ENCODE measurements around the gene CCNY.

CCNY gene

DNA sequence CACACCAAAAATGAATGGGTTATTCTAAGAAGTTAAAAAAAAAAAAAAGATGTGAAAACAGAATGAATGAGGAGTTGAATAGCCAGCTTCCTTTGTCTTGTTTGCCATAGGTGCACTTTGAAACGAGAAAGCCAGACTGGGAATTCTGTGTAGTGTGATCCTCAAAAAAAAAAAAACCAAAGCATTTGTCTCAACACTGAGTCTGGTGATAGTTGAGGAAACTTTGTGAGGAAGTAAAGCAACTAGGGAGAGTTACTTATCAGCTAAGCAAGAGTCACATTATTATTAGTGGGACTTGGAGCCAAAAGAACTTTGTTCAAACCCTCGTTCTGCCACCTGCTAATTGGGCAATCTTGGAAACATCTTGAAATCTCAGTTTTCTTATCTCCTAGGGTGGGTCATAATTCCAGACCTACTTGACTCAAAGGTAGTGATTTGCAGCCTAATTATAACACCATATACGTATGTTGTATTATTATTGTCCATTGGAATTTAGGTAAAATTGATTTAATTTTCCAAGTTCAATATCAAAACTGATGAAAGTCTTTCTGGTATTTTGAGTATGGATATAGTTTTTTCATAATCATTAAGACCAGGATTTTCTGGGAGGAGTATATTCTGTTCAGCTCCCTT lies 169.0 kb downstream of the CCNY start:
- Histone ChIP-seq H3K4me2 (ENCODE audit: low read length) (no peak overlapping the region), H3K4me1 (ENCODE audit: low read length) (no peaks in the 10 kb centered on the region), H3K36me3 (replicated peaks; ENCODE audit: low read depth, low read length) (no peaks in the 10 kb centered on the region), H3K4me3 (ENCODE audit: low read length) (no peak overlapping the region), H3K79me2 (ENCODE audit: low read length) (no peaks in the 10 kb centered on the region), H3K9me3 (ENCODE audit: insufficient read depth, low read length) (no peaks in the 10 kb centered on the region), H3K27me3 (ENCODE audit: low read depth, low read length) (no peaks in the 10 kb centered on the region), H4K20me1 (ENCODE audit: insufficient read depth, low read length) (no peaks in the 10 kb centered on the region), H2AFZ (ENCODE audit: low read depth, low read length) (no peak overlapping the region), H3K9ac (ENCODE audit: low read length) (no peak overlapping the region), H3K27ac (ENCODE audit: low read length) (no peak overlapping the region)
- TF ChIP-seq CTCF (IDR thresholded peaks at IDR 0.05; ENCODE audit: low read depth, low read length) (no peak), EZH2phosphoT487 (IDR thresholded peaks at IDR 0.05; ENCODE audit: low read depth) (no peak)

DNA sequence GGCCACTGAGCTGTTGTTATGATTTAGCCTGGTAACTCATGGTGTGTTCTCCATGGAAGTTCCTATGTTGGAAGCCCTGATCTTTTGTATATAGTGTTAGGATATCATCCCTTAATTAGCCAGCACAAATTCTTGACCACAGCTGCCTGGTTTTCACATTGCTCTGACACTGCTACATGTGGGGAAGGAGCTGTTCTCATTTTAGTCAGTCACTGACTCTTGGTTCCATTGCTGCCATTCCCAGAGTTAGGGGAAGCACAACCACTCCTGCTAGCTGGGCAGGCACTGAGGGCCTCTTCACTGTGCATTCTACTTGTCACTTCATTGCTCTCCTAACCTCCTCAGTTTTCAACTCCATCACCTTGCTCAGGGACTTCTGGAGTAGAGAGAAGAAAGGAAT lies 170.4 kb downstream of the CCNY start:
- Histone ChIP-seq H3K4me1 (ENCODE audit: low read length) (no peaks in the 10 kb centered on the region), H3K4me2 (ENCODE audit: low read length) (no peak overlapping the region), H4K20me1 (ENCODE audit: insufficient read depth, low read length) (no peaks in the 10 kb centered on the region), H3K36me3 (replicated peaks; ENCODE audit: low read depth, low read length) (no peaks in the 10 kb centered on the region), H2AFZ (ENCODE audit: low read depth, low read length) (no peak overlapping the region), H3K79me2 (ENCODE audit: low read length) (no peaks in the 10 kb centered on the region), H3K9me3 (ENCODE audit: insufficient read depth, low read length) (no peaks in the 10 kb centered on the region), H3K4me3 (ENCODE audit: low read length) (no peak overlapping the region), H3K9ac (ENCODE audit: low read length) (no peak overlapping the region), H3K27me3 (ENCODE audit: low read depth, low read length) (no peaks in the 10 kb centered on the region), H3K27ac (ENCODE audit: low read length) (no peak overlapping the region)
- TF ChIP-seq EZH2phosphoT487 (IDR thresholded peaks at IDR 0.05; ENCODE audit: low read depth) (no peak), CTCF (IDR thresholded peaks at IDR 0.05; ENCODE audit: low read depth, low read length) (no peak)

DNA sequence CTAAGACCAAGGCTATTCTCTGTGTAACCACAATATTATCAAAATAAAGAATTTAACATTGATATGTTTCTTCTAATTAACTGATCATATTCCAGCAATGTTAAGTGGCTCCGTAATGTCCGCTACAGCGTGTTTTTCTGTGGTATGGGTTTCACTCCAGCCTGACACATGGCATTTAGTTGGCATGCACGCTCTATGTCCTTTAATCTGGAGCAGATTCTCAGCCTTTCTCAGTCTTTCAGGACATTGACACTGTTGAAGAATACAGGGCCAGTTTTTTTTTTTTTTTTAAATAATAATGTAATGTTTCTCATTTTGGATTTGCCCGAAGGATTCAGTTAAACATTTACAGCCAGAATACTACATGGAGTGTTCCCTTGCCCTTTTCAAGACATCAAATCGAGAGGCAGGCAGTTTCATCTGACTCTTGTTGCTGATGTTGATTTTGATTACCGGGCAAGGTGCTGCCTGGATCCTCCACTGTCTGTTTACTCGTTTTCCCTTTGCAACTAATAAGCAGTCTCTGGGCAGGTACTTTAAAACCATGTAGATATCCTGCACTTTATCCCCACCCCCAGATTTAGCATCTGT lies 171.3 kb downstream of the CCNY start:
- Histone ChIP-seq H3K27ac (ENCODE audit: low read length) (no peak overlapping the region), H3K36me3 (replicated peaks; ENCODE audit: low read depth, low read length) (no peaks in the 10 kb centered on the region), H3K4me3 (ENCODE audit: low read length) (no peak overlapping the region), H2AFZ (ENCODE audit: low read depth, low read length) (no peak overlapping the region), H3K4me1 (ENCODE audit: low read length) (no peaks in the 10 kb centered on the region), H3K9ac (ENCODE audit: low read length) (no peak overlapping the region), H3K79me2 (ENCODE audit: low read length) (no peaks in the 10 kb centered on the region), H3K27me3 (ENCODE audit: low read depth, low read length) (no peaks in the 10 kb centered on the region), H4K20me1 (ENCODE audit: insufficient read depth, low read length) (no peaks in the 10 kb centered on the region), H3K9me3 (ENCODE audit: insufficient read depth, low read length) (no peaks in the 10 kb centered on the region), H3K4me2 (ENCODE audit: low read length) (no peak overlapping the region)
- no peak for TF ChIP-seq CTCF (IDR thresholded peaks at IDR 0.05; ENCODE audit: low read depth, low read length)
- TF ChIP-seq EZH2phosphoT487 (IDR thresholded peaks at IDR 0.05; ENCODE audit: low read depth): no peak

GRCh38 chr10:35508647-35509046 lies 172.3 kb downstream of the CCNY start:
- H3K4me1 ChIP-seq (ENCODE audit: low read length): no peaks in the 10 kb centered on the region
- no peak overlapping the region for H3K4me2 ChIP-seq (ENCODE audit: low read length)
- no peaks in the 10 kb centered on the region for H3K27me3 ChIP-seq (ENCODE audit: low read depth, low read length)
- TF ChIP-seq EZH2phosphoT487 (IDR thresholded peaks at IDR 0.05; ENCODE audit: low read depth) (no peak), CTCF (IDR thresholded peaks at IDR 0.05; ENCODE audit: low read depth, low read length) (no peak)
- H3K9me3 ChIP-seq (ENCODE audit: insufficient read depth, low read length): no peaks in the 10 kb centered on the region
- no peaks in the 10 kb centered on the region for H4K20me1 ChIP-seq (ENCODE audit: insufficient read depth, low read length)
- no peak overlapping the region for H3K9ac ChIP-seq (ENCODE audit: low read length)
- no peak overlapping the region for H2AFZ ChIP-seq (ENCODE audit: low read depth, low read length)
- no peaks in the 10 kb centered on the region for H3K36me3 ChIP-seq (replicated peaks; ENCODE audit: low read depth, low read length)
- no peak overlapping the region for H3K4me3 ChIP-seq (ENCODE audit: low read length)
- H3K79me2 ChIP-seq (ENCODE audit: low read length): no peaks in the 10 kb centered on the region
- no peak overlapping the region for H3K27ac ChIP-seq (ENCODE audit: low read length)

All from OCI-LY3 (cell line).